Measurements from ENCODE around the gene NTMT1. TPM values are rescaled to one million over a fixed set of nuclear protein-coding genes. Genes with fewer than 3 reads are reported as not detected.

NTMT1 gene
- total and polyA plus RNA-seq, 2 donors: 23.9 to 33.2 TPM

DNA sequence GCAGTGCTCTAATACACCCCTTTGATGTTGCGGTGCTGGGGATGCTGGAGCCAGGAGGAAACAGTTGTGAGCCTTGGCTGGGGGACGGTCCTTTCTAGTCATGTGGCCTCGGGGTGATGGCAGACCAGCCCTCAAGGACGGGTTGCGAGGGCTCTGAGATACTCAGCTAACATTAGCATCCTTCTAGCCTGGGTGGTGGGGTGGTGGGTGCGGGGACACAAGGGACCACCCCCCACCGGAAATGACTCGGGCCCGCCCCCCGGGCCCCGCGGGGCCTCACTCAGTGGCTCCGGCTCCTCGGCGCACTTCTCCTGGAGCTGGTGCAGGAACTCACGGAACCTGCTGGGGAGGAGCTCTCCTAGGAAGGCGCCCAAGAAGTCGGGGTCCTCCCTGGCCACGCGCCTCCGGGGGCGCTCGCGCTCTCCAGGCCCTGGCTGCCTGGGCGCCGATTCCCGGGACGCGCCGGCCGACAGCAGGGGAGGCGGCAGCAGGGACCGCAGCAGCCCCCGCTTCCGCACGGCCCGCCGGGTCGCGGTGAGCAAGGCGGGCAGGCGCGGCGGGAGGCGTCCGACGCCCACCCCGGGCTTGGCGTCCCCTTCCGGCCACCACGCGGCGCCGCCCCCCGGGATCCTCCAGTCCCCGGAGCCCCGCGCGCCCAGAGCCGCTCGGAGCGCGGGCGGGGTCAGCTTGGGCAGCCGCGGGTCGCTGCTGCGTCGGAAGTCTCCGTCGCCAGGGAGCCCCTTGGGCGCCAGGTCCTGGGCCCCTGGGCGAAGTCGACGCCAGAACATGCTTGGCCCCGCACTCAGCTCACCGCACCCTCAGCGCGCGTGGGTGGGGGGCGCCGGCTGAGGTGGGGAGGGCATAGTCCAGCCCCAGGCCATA is 5.9 kb upstream of the NTMT1 start:
- 2% methylated on average over 82 of the region's 82 CpGs for WGBS
- Histone ChIP-seq H3K27me3 (ENCODE audit: control insufficient read depth in 2 of 2, insufficient read depth in 1 of 2, low read length in 1 of 2) (peaks cover 29 to 53% of the 10 kb centered on the region in 2 donors), H3K36me3 (ENCODE audit: control insufficient read depth in 2 of 2, insufficient read depth in 2 of 2, low read length in 1 of 2) (no peaks in the 10 kb centered on the region), H3K27ac (ENCODE audit: low read depth in 1 of 2, low read length in 1 of 2) (peak overlapping the region in 1 of 2 donors; percentile 18), H3K9me3 (ENCODE audit: control insufficient read depth in 2 of 2, insufficient read depth in 1 of 2, low read length in 1 of 2) (peaks cover 2 to 5% of the 10 kb centered on the region in 2 donors), H3K4me3 (ENCODE audit: low read length in 2 of 2) (peak overlapping the region in 1 of 2 donors; percentile 46), H3K4me1 (ENCODE audit: control insufficient read depth in 2 of 2, insufficient read depth in 2 of 2, low read length in 2 of 2) (peaks cover 5 to 25% of the 10 kb centered on the region in 2 donors)
- no peak for DNase-seq (ENCODE audit: low read depth in 6 of 9, low spot score in 9 of 9)

DNA sequence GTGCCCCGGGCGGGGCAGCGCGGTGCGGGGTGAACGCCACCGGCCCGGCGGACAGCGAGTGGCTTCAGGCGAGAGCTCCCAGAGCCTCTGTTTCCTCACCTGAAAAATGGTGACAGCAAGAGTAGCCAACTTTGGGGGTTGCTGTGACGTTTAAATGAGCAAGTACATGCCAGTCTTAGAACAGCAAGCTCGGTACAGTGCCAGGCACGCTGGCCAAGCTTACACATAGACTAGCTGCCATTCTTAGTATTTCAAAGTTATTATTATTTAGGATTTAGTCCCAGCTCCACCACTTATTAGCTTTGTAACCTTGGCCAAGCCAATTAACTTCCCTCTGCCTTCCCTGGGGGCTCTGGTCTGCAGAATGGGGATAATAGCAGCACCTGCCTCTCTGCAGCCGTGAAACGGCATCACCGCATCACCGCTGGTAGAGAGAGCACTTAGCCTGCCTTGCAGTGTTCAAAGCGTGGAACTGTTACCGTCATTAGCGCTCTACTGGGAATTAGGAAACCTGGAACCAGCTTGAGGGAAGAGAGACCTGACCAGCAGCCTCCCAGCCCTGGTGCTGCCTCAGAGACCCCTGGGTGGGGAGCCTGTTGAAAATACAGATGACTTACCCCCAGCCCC is 5.2 kb upstream of the NTMT1 start, which contains the start of gene C9orf50:
Gene C9orf50 (minus strand): TSS at position 433 of the 627 bp plus-strand sequence. CDS start 527 bp downstream, outside the sequence.
- Histone ChIP-seq H3K4me3 (ENCODE audit: low read length in 2 of 2) (peak within 1 kb of the TSS in 1 of 2 donors; percentile 46), H3K27ac (ENCODE audit: low read depth in 1 of 2, low read length in 1 of 2) (no peak within 1 kb of the TSS), H3K36me3 (ENCODE audit: control insufficient read depth in 2 of 2, insufficient read depth in 2 of 2, low read length in 1 of 2) (no peaks in the 10 kb centered on the region), H3K9me3 (ENCODE audit: control insufficient read depth in 2 of 2, insufficient read depth in 1 of 2, low read length in 1 of 2) (peaks cover 2 to 5% of the 10 kb centered on the region in 2 donors), H3K27me3 (ENCODE audit: control insufficient read depth in 2 of 2, insufficient read depth in 1 of 2, low read length in 1 of 2) (peaks cover 29 to 45% of the 10 kb centered on the region in 2 donors), H3K4me1 (ENCODE audit: control insufficient read depth in 2 of 2, insufficient read depth in 2 of 2, low read length in 2 of 2) (peaks cover 11 to 33% of the 10 kb centered on the region in 2 donors)
- WGBS: 38% methylated on average over 21 of the region's 21 CpGs
- no peak for DNase-seq (ENCODE audit: low read depth in 6 of 9, low spot score in 9 of 9)

DNA sequence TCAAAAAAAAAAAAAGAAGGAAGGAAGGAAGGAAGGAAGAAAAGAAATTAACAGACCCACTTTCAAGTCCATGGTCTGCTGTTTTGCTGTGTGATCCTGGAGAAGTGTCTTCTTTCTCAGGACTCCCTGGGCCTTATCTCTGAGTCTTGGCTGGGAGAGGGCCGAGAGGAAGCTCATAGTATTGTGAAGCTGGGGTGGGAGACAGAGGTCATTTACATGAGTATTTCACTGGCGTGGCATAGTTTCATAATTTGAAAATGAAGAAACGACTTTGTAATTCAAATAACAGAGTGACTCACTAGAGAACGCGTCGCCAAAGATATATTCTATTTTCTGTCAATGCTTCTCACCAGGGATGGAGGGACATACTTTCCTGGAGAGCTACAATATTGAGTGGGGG is 2.6 kb upstream of the NTMT1 start:
- Histone ChIP-seq H3K9me3 (ENCODE audit: control insufficient read depth in 2 of 2, insufficient read depth in 1 of 2, low read length in 1 of 2) (peaks cover 2 to 5% of the 10 kb centered on the region in 2 donors), H3K4me3 (ENCODE audit: low read length in 2 of 2) (no peak overlapping the region), H3K4me1 (ENCODE audit: control insufficient read depth in 2 of 2, insufficient read depth in 2 of 2, low read length in 2 of 2) (peaks cover 19 to 53% of the 10 kb centered on the region in 2 donors), H3K27me3 (ENCODE audit: control insufficient read depth in 2 of 2, insufficient read depth in 1 of 2, low read length in 1 of 2) (peaks cover 26 to 36% of the 10 kb centered on the region in 2 donors), H3K36me3 (ENCODE audit: control insufficient read depth in 2 of 2, insufficient read depth in 2 of 2, low read length in 1 of 2) (peaks cover 0 to 9% of the 10 kb centered on the region in 2 donors), H3K27ac (ENCODE audit: low read depth in 1 of 2, low read length in 1 of 2) (no peak overlapping the region)
- DNase-seq (ENCODE audit: low read depth in 6 of 9, low spot score in 9 of 9): no peak
- 94% methylated on average over 6 of the region's 6 CpGs for WGBS

GRCh38 chr9:129624168-129624759 is 1.7 kb upstream of the NTMT1 start:
- DNase-seq (ENCODE audit: low read depth in 6 of 9, low spot score in 9 of 9): peak in 5 of 9 donors; percentile 50 to 81 (median 70)

GRCh38 chr9:129624947-129625346 is 1.0 kb upstream of the NTMT1 start:
- H3K4me3 ChIP-seq (ENCODE audit: low read length in 2 of 2): peak overlapping the region; percentile 8 to 93
- DNase-seq (ENCODE audit: low read depth in 6 of 9, low spot score in 9 of 9): peak in 4 of 9 donors; percentile 34 to 79 (median 48)
- peaks cover 19 to 48% of the 10 kb centered on the region in 2 donors for H3K4me1 ChIP-seq (ENCODE audit: control insufficient read depth in 2 of 2, insufficient read depth in 2 of 2, low read length in 2 of 2)
- H3K9me3 ChIP-seq (ENCODE audit: control insufficient read depth in 2 of 2, insufficient read depth in 1 of 2, low read length in 1 of 2): no peaks in the 10 kb centered on the region
- peak overlapping the region; percentile 46 to 94 for H3K27ac ChIP-seq (ENCODE audit: low read depth in 1 of 2, low read length in 1 of 2)
- peaks cover 14 to 22% of the 10 kb centered on the region in 2 donors for H3K27me3 ChIP-seq (ENCODE audit: control insufficient read depth in 2 of 2, insufficient read depth in 1 of 2, low read length in 1 of 2)
- 4% methylated on average over 9 of the region's 9 CpGs for WGBS
- peaks cover 6 to 18% of the 10 kb centered on the region in 2 donors for H3K36me3 ChIP-seq (ENCODE audit: control insufficient read depth in 2 of 2, insufficient read depth in 2 of 2, low read length in 1 of 2)

More at GRCh38 chr9:129624168-129624759, 1.7 kb upstream of the NTMT1 start:
- peaks cover 19 to 53% of the 10 kb centered on the region in 2 donors for H3K4me1 ChIP-seq (ENCODE audit: control insufficient read depth in 2 of 2, insufficient read depth in 2 of 2, low read length in 2 of 2)
- WGBS: 46% methylated on average over 12 of the region's 12 CpGs
- H3K36me3 ChIP-seq (ENCODE audit: control insufficient read depth in 2 of 2, insufficient read depth in 2 of 2, low read length in 1 of 2): peaks cover 6 to 16% of the 10 kb centered on the region in 2 donors
- peaks cover 2 to 5% of the 10 kb centered on the region in 2 donors for H3K9me3 ChIP-seq (ENCODE audit: control insufficient read depth in 2 of 2, insufficient read depth in 1 of 2, low read length in 1 of 2)
- peak overlapping the region in 1 of 2 donors; percentile 94 for H3K27ac ChIP-seq (ENCODE audit: low read depth in 1 of 2, low read length in 1 of 2)
- peaks cover 21 to 29% of the 10 kb centered on the region in 2 donors for H3K27me3 ChIP-seq (ENCODE audit: control insufficient read depth in 2 of 2, insufficient read depth in 1 of 2, low read length in 1 of 2)
- no peak overlapping the region for H3K4me3 ChIP-seq (ENCODE audit: low read length in 2 of 2)

DNA sequence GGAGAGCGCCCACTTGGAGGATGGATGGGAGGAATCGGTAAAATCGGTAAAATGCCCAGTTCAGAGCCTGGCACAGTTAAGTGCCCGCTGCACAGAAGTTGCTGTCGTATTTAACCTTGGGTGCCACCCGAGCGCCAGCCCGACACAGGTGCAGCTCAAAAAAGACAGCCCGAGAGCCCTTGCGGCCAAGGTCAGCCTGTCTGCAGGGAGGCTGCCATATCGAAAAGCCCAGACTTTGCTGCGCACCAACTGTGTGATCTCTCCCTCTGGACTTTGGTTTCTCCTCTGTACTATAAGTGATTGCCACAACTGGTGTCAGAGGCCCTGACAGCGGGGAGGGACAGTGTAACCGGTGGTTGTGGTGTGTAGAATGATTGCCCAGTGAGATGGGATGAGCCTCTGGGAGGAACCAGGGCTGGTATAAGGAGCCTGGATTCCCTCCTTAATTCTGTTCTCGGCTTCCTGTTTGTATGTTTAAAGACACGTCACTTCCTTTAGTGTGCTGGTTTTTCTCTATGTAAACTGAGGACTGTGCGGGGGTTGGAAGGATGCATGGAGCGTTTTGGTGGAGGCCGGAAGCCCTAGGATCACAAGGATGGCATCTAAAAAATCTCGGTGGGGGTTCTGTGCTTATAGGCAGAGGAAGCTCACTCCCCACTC is 792 bp downstream of the NTMT1 start:
- DNase-seq (ENCODE audit: low read depth in 6 of 9, low spot score in 9 of 9): peak in 1 of 9 donors; percentile 49
- peak overlapping the region; percentile 92 to 93 for H3K4me3 ChIP-seq (ENCODE audit: low read length in 2 of 2)
- peaks cover 2 to 4% of the 10 kb centered on the region in 2 donors for H3K27me3 ChIP-seq (ENCODE audit: control insufficient read depth in 2 of 2, insufficient read depth in 1 of 2, low read length in 1 of 2)
- WGBS: 11% methylated on average over 20 of the region's 20 CpGs
- H3K9me3 ChIP-seq (ENCODE audit: control insufficient read depth in 2 of 2, insufficient read depth in 1 of 2, low read length in 1 of 2): no peaks in the 10 kb centered on the region
- peak overlapping the region; percentile 94 to 95 for H3K27ac ChIP-seq (ENCODE audit: low read depth in 1 of 2, low read length in 1 of 2)
- H3K36me3 ChIP-seq (ENCODE audit: control insufficient read depth in 2 of 2, insufficient read depth in 2 of 2, low read length in 1 of 2): peaks cover 16 to 33% of the 10 kb centered on the region in 2 donors
- peaks cover 19 to 40% of the 10 kb centered on the region in 2 donors for H3K4me1 ChIP-seq (ENCODE audit: control insufficient read depth in 2 of 2, insufficient read depth in 2 of 2, low read length in 2 of 2)

DNA sequence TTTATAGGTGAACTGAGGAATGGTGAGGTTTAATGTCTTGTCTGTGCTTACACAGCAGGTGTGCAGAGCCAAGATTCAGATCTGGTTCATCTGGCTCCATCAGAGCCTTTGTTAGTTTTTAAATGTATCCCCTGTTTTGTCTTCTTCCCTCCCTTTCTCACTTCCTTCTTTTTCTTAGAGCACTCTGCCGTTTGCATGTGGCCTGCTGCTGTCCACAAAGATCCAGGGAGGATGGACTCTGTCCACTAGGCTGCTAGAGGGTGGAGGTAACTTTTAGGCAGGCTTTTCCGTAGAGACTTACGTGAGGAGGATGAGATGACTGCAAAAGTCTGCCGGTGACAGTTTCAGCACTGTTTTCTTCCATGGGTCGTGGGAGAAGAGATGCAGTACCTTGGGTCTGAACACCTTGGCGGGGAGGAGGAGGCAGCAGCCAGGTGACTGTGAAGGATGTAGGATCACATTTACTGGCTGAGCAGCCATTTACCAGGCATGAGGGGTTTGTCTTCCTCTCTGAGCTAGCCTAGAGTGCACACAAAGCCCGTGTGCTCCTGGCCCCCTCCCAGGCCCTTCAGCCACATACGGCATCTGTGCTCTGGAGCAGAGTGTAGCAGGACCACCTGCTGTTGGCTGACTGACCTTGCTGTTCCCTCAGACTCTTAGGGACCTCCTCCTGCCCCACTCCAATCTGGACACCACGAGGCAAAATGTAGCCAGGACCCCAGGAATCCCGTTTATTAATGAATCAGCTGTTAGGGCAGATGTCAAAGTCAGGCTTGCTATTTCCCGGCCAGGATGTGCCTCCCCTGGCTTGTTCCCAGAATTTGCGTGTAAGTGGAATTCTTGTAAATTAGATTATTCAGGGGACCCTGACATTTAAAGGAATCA is 1.8 kb downstream of the NTMT1 start:
- Histone ChIP-seq H3K27ac (ENCODE audit: low read depth in 1 of 2, low read length in 1 of 2) (peak overlapping the region in 1 of 2 donors; percentile 3), H3K4me1 (ENCODE audit: control insufficient read depth in 2 of 2, insufficient read depth in 2 of 2, low read length in 2 of 2) (peaks cover 19 to 40% of the 10 kb centered on the region in 2 donors), H3K27me3 (ENCODE audit: control insufficient read depth in 2 of 2, insufficient read depth in 1 of 2, low read length in 1 of 2) (no peaks in the 10 kb centered on the region), H3K9me3 (ENCODE audit: control insufficient read depth in 2 of 2, insufficient read depth in 1 of 2, low read length in 1 of 2) (no peaks in the 10 kb centered on the region), H3K36me3 (ENCODE audit: control insufficient read depth in 2 of 2, insufficient read depth in 2 of 2, low read length in 1 of 2) (peaks cover 21 to 42% of the 10 kb centered on the region in 2 donors), H3K4me3 (ENCODE audit: low read length in 2 of 2) (peak overlapping the region; percentile 92 to 93)
- DNase-seq (ENCODE audit: low read depth in 6 of 9, low spot score in 9 of 9): no peak
- WGBS: 86% methylated on average over 12 of the region's 12 CpGs

DNA sequence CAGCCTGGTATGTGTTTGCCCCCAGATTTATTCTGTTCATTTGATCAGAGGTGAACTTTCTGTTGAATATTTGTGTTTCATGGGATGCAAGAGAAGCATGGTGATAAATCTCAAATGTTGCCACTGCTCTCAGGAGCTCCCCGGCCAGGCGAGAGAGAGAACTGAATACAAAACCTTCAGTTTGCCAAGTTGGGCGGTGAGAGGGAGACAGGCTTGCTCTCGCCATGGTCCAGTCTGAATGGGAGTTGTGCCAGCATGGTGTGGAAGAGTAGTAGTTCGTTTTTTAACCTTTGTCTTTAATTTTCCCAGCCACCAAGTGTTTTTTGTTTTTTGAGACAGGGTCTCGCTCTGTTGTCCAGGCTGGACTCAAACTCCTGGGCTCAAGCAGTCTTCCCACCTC is 2.7 kb downstream of the NTMT1 start:
- Histone ChIP-seq H3K36me3 (ENCODE audit: control insufficient read depth in 2 of 2, insufficient read depth in 2 of 2, low read length in 1 of 2) (peaks cover 29 to 51% of the 10 kb centered on the region in 2 donors), H3K27ac (ENCODE audit: low read depth in 1 of 2, low read length in 1 of 2) (no peak overlapping the region), H3K27me3 (ENCODE audit: control insufficient read depth in 2 of 2, insufficient read depth in 1 of 2, low read length in 1 of 2) (no peaks in the 10 kb centered on the region), H3K4me1 (ENCODE audit: control insufficient read depth in 2 of 2, insufficient read depth in 2 of 2, low read length in 2 of 2) (peaks cover 19 to 40% of the 10 kb centered on the region in 2 donors), H3K9me3 (ENCODE audit: control insufficient read depth in 2 of 2, insufficient read depth in 1 of 2, low read length in 1 of 2) (no peaks in the 10 kb centered on the region), H3K4me3 (ENCODE audit: low read length in 2 of 2) (no peak overlapping the region)
- 94% methylated on average over 6 of the region's 6 CpGs for WGBS
- DNase-seq (ENCODE audit: low read depth in 6 of 9, low spot score in 9 of 9): no peak
